OCI-LY3 (cell line): ENCODE results near the gene MET.

Experiments used
- H2AFZ ChIP-seq: fragments of 200-600, 300-600 bp; shearing (Covaris generic); 2 replicates; pipeline ENCODE4 v1.6.0; 2014; ENCODE audit warnings: antibody characterized with exemption, low read depth, low read length
- H3K27ac ChIP-seq: fragments of 200-600, 300-600 bp; sonication (generic); 2 replicates; pipeline ENCODE4 v1.5.1; 2014; ENCODE audit warnings: mild to moderate bottlenecking, low read length, moderate library complexity, mixed read lengths
- H3K27me3 ChIP-seq: fragments of 200-600, 300-600 bp; sonication (generic); 2 replicates; pipeline ENCODE4 v1.6.1; 2014; ENCODE audit warnings: low read depth, low read length, mixed read lengths
- H3K36me3 ChIP-seq: fragments of 200-600, 300-600 bp; sonication (generic); replicated peaks from 2 replicates; pipeline ENCODE3; 2014; ENCODE audit warnings: low read depth, low read length, mixed read lengths
- H3K4me1 ChIP-seq: fragments of 300-600, 200-600 bp; sonication (generic); 2 replicates; pipeline ENCODE4 v1.6.1; 2014; ENCODE audit warnings: low read length, mixed read lengths
- H3K4me2 ChIP-seq: fragments of 200-600, 300-600 bp; sonication (generic); 2 replicates; pipeline ENCODE4 v1.6.1; 2014; ENCODE audit warnings: low read length, mixed read lengths
- H3K4me3 ChIP-seq: fragments of 300-600, 200-600 bp; sonication (generic); 2 replicates; pipeline ENCODE4 v1.5.1; 2014; ENCODE audit warnings: antibody characterized with exemption, mild to moderate bottlenecking, low read length, moderate library complexity
- H3K79me2 ChIP-seq: fragments of 300-600, 200-600 bp; shearing (Covaris generic); 2 replicates; pipeline ENCODE4 v1.6.1; 2014; ENCODE audit warnings: mild to moderate bottlenecking, low read length, mixed read lengths
- H3K9ac ChIP-seq: fragments of 300-600, 200-600 bp; shearing (Covaris generic); 2 replicates; pipeline ENCODE4 v1.6.0; 2014; ENCODE audit warnings: mild to moderate bottlenecking, low read length, moderate library complexity
- H3K9me3 ChIP-seq: fragments of 200-600, 300-600 bp; shearing (Covaris generic); 2 replicates; pipeline ENCODE4 v1.6.1; 2014; ENCODE audit warnings: low read length, mixed read lengths; ENCODE audit not compliant: insufficient read depth
- H4K20me1 ChIP-seq: fragments of 200-600, 300-600 bp; sonication (generic); 2 replicates; pipeline ENCODE4 v1.6.1; 2016; ENCODE audit warnings: low read length, mixed read lengths; ENCODE audit not compliant: insufficient read depth
- CTCF ChIP-seq: fragments of 200-600, 300-600 bp; sonication (generic); IDR thresholded peaks from 2 replicates; pipeline ENCODE4 v1.5.1; 2014; ENCODE audit warnings: antibody characterized with exemption, low read length, low read depth
- EZH2phosphoT487 ChIP-seq: fragments of 200-600 bp; shearing (Covaris generic); IDR thresholded peaks from 2 replicates; pipeline ENCODE4 v1.6.1; 2018; ENCODE audit warnings: antibody characterized with exemption, mixed run types, low read depth

The MET gene

GRCh38 chr7:116776610-116777289 lies 104.8 kb downstream of the MET start:
- Histone ChIP-seq H3K27me3 (no peaks in the 10 kb centered on the region), H3K36me3 (peaks cover 25% of the 10 kb centered on the region), H3K9me3 (no peaks in the 10 kb centered on the region), H3K79me2 (no peaks in the 10 kb centered on the region), H3K27ac (peak overlapping the region; percentile 54), H3K4me2 (peak overlapping the region; percentile 60), H4K20me1 (no peaks in the 10 kb centered on the region), H3K4me3 (peak overlapping the region; percentile 10), H3K9ac (no peak overlapping the region), H3K4me1 (peaks cover 56% of the 10 kb centered on the region), H2AFZ (no peak overlapping the region)
- TF ChIP-seq EZH2phosphoT487 (no peak), CTCF (no peak)

GRCh38 chr7:116777651-116778281 lies 105.8 kb downstream of the MET start:
- Histone ChIP-seq H3K4me1 (peaks cover 56% of the 10 kb centered on the region), H3K4me2 (peak overlapping the region; percentile 47), H3K27me3 (no peaks in the 10 kb centered on the region), H3K79me2 (no peaks in the 10 kb centered on the region), H3K9ac (no peak overlapping the region), H3K36me3 (peaks cover 22% of the 10 kb centered on the region), H4K20me1 (no peaks in the 10 kb centered on the region), H3K9me3 (no peaks in the 10 kb centered on the region), H2AFZ (no peak overlapping the region), H3K4me3 (0 out of 2 replicates have a peak overlapping the region, but pooled peaks have one; percentile 6), H3K27ac (peak overlapping the region; percentile 54; the same call in 1 of the 2 replicates)
- TF ChIP-seq EZH2phosphoT487 (no peak), CTCF (no peak)

GRCh38 chr7:116779216-116779615 lies 107.2 kb downstream of the MET start:
- no peak overlapping the region for H3K27ac ChIP-seq
- H3K79me2 ChIP-seq: no peaks in the 10 kb centered on the region
- H3K27me3 ChIP-seq: no peaks in the 10 kb centered on the region
- H4K20me1 ChIP-seq: no peaks in the 10 kb centered on the region
- no peak for TF ChIP-seq EZH2phosphoT487
- TF ChIP-seq CTCF: no peak
- H3K36me3 ChIP-seq: peaks cover 22% of the 10 kb centered on the region
- no peak overlapping the region for H3K4me3 ChIP-seq
- H3K4me1 ChIP-seq: peaks cover 56% of the 10 kb centered on the region
- no peak overlapping the region for H2AFZ ChIP-seq
- H3K4me2 ChIP-seq: peak overlapping the region; percentile 18; the same call in 1 of the 2 replicates
- no peaks in the 10 kb centered on the region for H3K9me3 ChIP-seq
- no peak overlapping the region for H3K9ac ChIP-seq

GRCh38 chr7:116779931-116780330 lies 107.9 kb downstream of the MET start:
- H3K9me3 ChIP-seq: no peaks in the 10 kb centered on the region
- H3K9ac ChIP-seq: 0 out of 2 replicates have a peak overlapping the region, but pooled peaks have one; percentile 0
- H3K4me3 ChIP-seq: no peak overlapping the region
- H3K27ac ChIP-seq: no peak overlapping the region
- TF ChIP-seq CTCF (no peak), EZH2phosphoT487 (no peak)
- H3K79me2 ChIP-seq: no peaks in the 10 kb centered on the region
- H3K36me3 ChIP-seq: peaks cover 20% of the 10 kb centered on the region
- no peaks in the 10 kb centered on the region for H3K27me3 ChIP-seq
- no peaks in the 10 kb centered on the region for H4K20me1 ChIP-seq
- peak overlapping the region; percentile 43 for H3K4me2 ChIP-seq
- peaks cover 56% of the 10 kb centered on the region for H3K4me1 ChIP-seq
- H2AFZ ChIP-seq: no peak overlapping the region
